Suprapubic skin (tissue), 4 donors: ENCODE data around the gene ITPRIP. TPM values are rescaled to one million over a fixed set of nuclear protein-coding genes. Genes with fewer than 3 reads are reported as not detected.

Experiments
- DNase-seq, 2 donors: peaks; one replicate each; pipeline ENCODE4 v3.0.0-alpha.2; 2019; ENCODE audit warnings: low spot score in 2 of 2
- H3K27ac ChIP-seq: fragments of 200-600 bp; sonication (generic); one replicate; pipeline ENCODE4 v1.5.1; 2019
- H3K27me3 ChIP-seq: fragments of 200-600 bp; sonication (generic); one replicate; pipeline ENCODE4 v1.5.1; 2019
- H3K36me3 ChIP-seq: fragments of 200-600 bp; sonication (generic); one replicate; pipeline ENCODE4 v1.5.1; 2019
- H3K4me1 ChIP-seq: fragments of 200-600 bp; sonication (generic); one replicate; pipeline ENCODE4 v1.5.1; 2019
- H3K4me3 ChIP-seq: fragments of 200-600 bp; sonication (generic); one replicate; pipeline ENCODE4 v1.5.1; 2019; ENCODE audit warnings: mild to moderate bottlenecking
- H3K9me3 ChIP-seq: fragments of 200-600 bp; sonication (generic); one replicate; pipeline ENCODE4 v1.5.1; 2019
- EP300 ChIP-seq: sonication (generic); formaldehyde crosslinking; IDR thresholded peaks from one replicate; pipeline ENCODE4 v1.6.1; 2017; ENCODE audit warnings: antibody characterized with exemption
- POLR2A ChIP-seq, 2 donors: fragments of 450-650 bp; IDR thresholded peaks; one replicate each; pipeline ENCODE4 v1.6.1; 2017; ENCODE audit warnings: antibody characterized with exemption in 2 of 2, mild to moderate bottlenecking in 2 of 2, moderate library complexity in 2 of 2
- POLR2AphosphoS5 ChIP-seq, 3 donors: sonication (generic); formaldehyde crosslinking; IDR thresholded peaks; one replicate each; pipeline ENCODE4 v1.6.1; 2017; ENCODE audit warnings: antibody characterized with exemption in 3 of 3
- whole genome bisulfite sequencing: methylation state at CpG from one replicate; pipeline ENCODE4 v1.1.5; 2018; 5-methylcytosine and 5-hydroxymethylcytosine counted together
- total RNA-seq, 4 donors: library from RNA; depleted of rRNA; stranded (reverse); fragments of >200 nt; gene quantifications; one replicate each; pipeline ENCODE4 v1.1.0, GENCODE V29; 2016
- TF ChIP-seq, protein P1 (sequence below), 2 donors: fragments of 200-600 bp in 1 of 2; fragments of 450-650 bp in 1 of 2; sonication (generic) in 1 of 2; IDR thresholded peaks; one replicate each; pipeline ENCODE4 v1.5.1; 2016 to 2019; ENCODE audit warnings: antibody characterized with exemption in 2 of 2, mild to moderate bottlenecking in 1 of 2, moderate library complexity in 1 of 2

Gene ITPRIP
- total RNA-seq, 4 donors from 2014 or later, result 98.5 to 217 (median 191) TPM

DNA sequence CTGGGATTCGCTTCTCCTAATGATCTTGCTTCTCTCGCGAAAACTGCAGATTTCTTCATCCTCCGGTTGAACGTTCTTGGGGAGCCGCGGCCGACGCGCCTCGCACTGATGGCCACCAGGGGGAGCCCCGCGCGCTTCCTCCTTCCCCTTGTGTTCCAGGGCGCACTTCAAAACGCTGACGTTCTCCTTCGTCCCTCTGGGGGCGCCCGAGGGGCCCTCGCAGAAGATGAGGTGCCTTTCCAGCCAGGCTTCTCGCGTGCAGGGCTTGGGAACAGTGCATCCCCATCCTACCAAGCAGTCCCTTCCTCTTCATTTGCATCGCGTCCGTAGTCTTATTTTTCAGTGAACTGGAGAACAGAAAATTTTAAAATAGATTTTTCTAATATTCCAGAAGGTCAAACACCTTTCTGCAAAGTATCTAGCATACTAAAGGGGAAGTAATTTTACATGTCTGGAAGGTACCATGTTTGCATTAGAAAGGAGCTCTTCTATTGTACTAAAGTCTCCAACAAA lies 46.8 kb downstream of the ITPRIP start:
- Histone ChIP-seq H3K27me3 (no peaks in the 10 kb centered on the region), H3K4me1 (peaks cover 8% of the 10 kb centered on the region), H3K27ac (no peak overlapping the region), H3K36me3 (no peaks in the 10 kb centered on the region), H3K9me3 (no peaks in the 10 kb centered on the region), H3K4me3 (no peak overlapping the region)
- peak; percentile 93 to 96 for DNase-seq
- TF ChIP-seq POLR2AphosphoS5 (IDR thresholded peaks at IDR 0.05) (peak in 2 of 3 donors; percentile 59 to 63), EP300 (no peak), POLR2A (IDR thresholded peaks at IDR 0.05) (no peak)
- TF ChIP-seq, protein P1, sequence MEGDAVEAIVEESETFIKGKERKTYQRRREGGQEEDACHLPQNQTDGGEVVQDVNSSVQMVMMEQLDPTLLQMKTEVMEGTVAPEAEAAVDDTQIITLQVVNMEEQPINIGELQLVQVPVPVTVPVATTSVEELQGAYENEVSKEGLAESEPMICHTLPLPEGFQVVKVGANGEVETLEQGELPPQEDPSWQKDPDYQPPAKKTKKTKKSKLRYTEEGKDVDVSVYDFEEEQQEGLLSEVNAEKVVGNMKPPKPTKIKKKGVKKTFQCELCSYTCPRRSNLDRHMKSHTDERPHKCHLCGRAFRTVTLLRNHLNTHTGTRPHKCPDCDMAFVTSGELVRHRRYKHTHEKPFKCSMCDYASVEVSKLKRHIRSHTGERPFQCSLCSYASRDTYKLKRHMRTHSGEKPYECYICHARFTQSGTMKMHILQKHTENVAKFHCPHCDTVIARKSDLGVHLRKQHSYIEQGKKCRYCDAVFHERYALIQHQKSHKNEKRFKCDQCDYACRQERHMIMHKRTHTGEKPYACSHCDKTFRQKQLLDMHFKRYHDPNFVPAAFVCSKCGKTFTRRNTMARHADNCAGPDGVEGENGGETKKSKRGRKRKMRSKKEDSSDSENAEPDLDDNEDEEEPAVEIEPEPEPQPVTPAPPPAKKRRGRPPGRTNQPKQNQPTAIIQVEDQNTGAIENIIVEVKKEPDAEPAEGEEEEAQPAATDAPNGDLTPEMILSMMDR (IDR thresholded peaks at IDR 0.05), result peak; percentile 99
- WGBS, result 4% methylated on average over 26 of the region's 26 CpGs

DNA sequence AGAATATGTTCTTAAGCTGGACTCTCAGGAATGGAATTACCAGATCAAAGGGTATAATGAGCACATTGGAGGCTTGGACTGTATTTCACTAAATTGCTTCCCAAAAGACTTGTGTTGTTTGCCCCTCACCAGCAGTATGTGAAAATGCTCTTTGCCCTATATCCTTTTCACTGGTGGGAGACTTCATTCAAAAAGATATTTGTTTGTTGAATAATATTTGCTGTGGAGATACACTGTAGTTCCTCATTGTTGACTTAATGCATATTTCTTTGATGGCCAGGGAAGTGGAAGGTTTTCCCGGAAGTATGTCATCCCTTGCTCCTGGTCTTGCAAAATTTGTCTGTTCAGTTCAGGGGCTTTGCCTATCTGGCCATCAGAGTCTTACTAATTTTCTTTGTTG lies 49.9 kb downstream of the ITPRIP start:
- H3K9me3 ChIP-seq, result no peaks in the 10 kb centered on the region
- H3K27me3 ChIP-seq, result no peaks in the 10 kb centered on the region
- H3K4me1 ChIP-seq, result peaks cover 8% of the 10 kb centered on the region
- no peaks in the 10 kb centered on the region for H3K36me3 ChIP-seq
- WGBS, result 68% methylated on average over 1 of the region's 1 CpG
- no peak for DNase-seq
- no peak overlapping the region for H3K27ac ChIP-seq
- no peak overlapping the region for H3K4me3 ChIP-seq
- TF ChIP-seq POLR2AphosphoS5 (IDR thresholded peaks at IDR 0.05), result no peak
- no peak for TF ChIP-seq POLR2A (IDR thresholded peaks at IDR 0.05)
- TF ChIP-seq EP300, result no peak
- TF ChIP-seq, protein P1 (IDR thresholded peaks at IDR 0.05), result no peak

DNA sequence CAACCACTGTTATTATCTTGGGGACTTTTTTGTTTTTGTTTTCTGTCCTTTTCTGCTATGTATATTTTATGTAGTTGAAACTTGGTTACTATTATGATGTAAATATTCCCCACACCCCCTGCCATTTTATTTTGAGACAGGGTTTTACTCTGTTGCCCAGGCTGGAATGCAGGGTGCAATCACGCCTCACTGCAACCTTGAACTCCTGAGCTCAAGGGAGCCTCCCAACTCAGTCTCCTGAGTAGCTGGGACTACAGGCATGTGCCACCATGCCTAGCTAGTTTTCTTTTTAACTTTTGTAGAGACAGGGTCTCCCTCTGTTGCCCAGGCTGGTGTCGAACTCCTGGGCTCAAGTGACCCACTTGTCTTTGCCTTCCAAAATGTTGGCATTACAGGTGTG lies 51.3 kb downstream of the ITPRIP start:
- TF ChIP-seq POLR2AphosphoS5 (IDR thresholded peaks at IDR 0.05) (no peak), POLR2A (IDR thresholded peaks at IDR 0.05) (no peak)
- TF ChIP-seq, protein P1 (IDR thresholded peaks at IDR 0.05), result no peak
- H3K36me3 ChIP-seq, result no peaks in the 10 kb centered on the region
- DNase-seq, result no peak

DNA sequence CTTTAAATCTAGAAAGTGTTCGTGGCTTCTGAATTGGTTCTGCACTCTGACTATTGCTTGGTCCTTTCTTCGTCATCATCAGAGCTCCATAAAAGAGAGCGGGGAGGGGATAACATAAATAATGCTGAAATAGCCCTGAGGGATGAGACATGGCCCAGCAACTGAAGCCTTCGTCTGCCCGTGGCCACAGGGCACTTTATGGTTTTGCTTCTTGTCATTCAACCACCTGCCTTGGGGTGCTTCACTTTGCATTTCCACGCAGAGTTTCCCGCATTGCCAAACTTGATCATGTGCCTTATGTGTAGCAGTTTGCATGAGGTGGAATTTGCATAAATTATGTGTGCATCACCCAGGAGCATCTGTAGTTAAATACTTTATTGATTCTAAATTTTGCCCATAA lies 53.4 kb downstream of the ITPRIP start:
- no peak for TF ChIP-seq POLR2AphosphoS5 (IDR thresholded peaks at IDR 0.05)
- no peak for TF ChIP-seq POLR2A (IDR thresholded peaks at IDR 0.05)
- no peak for TF ChIP-seq EP300
- TF ChIP-seq, protein P1 (IDR thresholded peaks at IDR 0.05), result no peak
- no peaks in the 10 kb centered on the region for H3K4me1 ChIP-seq
- no peak for DNase-seq
- H3K9me3 ChIP-seq, result no peaks in the 10 kb centered on the region
- no peak overlapping the region for H3K27ac ChIP-seq
- no peaks in the 10 kb centered on the region for H3K27me3 ChIP-seq
- 68% methylated on average over 7 of the region's 7 CpGs for WGBS
- no peak overlapping the region for H3K4me3 ChIP-seq
- H3K36me3 ChIP-seq, result no peaks in the 10 kb centered on the region

More for the DNA sequence above, 51.3 kb downstream of the ITPRIP start:
- Histone ChIP-seq H3K4me1 (peaks cover 8% of the 10 kb centered on the region), H3K27ac (no peak overlapping the region), H3K27me3 (no peaks in the 10 kb centered on the region), H3K4me3 (no peak overlapping the region), H3K9me3 (no peaks in the 10 kb centered on the region)
- WGBS, result 96% methylated on average over 2 of the region's 2 CpGs

DNA sequence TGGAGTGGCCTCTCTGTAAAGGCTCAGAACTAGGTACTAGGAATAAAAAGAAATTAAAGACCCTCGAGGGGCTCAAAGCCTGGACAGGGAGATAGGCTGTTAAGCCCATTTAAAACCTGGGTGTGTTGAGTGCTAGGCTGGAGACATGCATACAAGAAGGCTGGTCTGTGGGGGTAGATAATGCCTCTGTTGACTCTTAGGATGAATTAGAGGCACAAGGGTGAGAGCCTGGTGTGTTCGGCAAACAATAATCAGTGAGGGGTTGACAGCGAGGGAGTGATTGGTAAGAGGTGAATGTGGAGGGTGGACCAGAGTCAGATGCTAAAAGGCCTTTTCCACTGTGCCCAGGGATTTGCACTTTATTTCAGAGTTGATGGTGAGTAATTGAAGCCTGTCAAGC lies 56.6 kb downstream of the ITPRIP start:
- Histone ChIP-seq H3K4me3 (no peak overlapping the region), H3K9me3 (no peaks in the 10 kb centered on the region), H3K36me3 (no peaks in the 10 kb centered on the region), H3K27me3 (no peaks in the 10 kb centered on the region), H3K4me1 (no peaks in the 10 kb centered on the region), H3K27ac (no peak overlapping the region)
- WGBS, result 91% methylated on average over 3 of the region's 3 CpGs
- DNase-seq, result no peak
- TF ChIP-seq, protein P1 (IDR thresholded peaks at IDR 0.05), result no peak
- TF ChIP-seq EP300 (no peak), POLR2A (IDR thresholded peaks at IDR 0.05) (no peak), POLR2AphosphoS5 (IDR thresholded peaks at IDR 0.05) (no peak)
